Tibial artery (tissue), 4 donors: ENCODE measurements around the gene TMEM26.

ENCODE experiments used
- DNase-seq, 2 donors: peaks; one replicate each; pipeline ENCODE4 v3.0.0-alpha.2; 2019
- H3K27ac ChIP-seq, 2 donors: fragments of 200-600 bp; sonication (generic) in 1 of 2; 1 replicate in 1 of 2; 2 replicates in 1 of 2; pipeline ENCODE4 v1.5.1; 2018 to 2019; ENCODE audit warnings: mild to moderate bottlenecking in 1 of 2
- H3K27me3 ChIP-seq, 2 donors: fragments of 200-600 bp; sonication (generic) in 1 of 2; one replicate each; pipeline versions ENCODE4 v1.5.1 to v1.6.0; 2016 to 2019
- H3K36me3 ChIP-seq, 3 donors: fragments of 200-600 bp; sonication (generic) in 2 of 3; one replicate each; pipeline ENCODE4 v1.5.1; 2016 to 2019; ENCODE audit warnings: mild to moderate bottlenecking in 2 of 3
- H3K4me1 ChIP-seq, 4 donors: fragments of 200-600 bp; sonication (generic) in 2 of 4; 1 replicate in 3 of 4; 2 replicates in 1 of 4; pipeline ENCODE4 v1.5.1; 2016 to 2019
- H3K4me3 ChIP-seq, 2 donors: fragments of 200-600 bp; sonication (generic) in 1 of 2; 1 replicate in 1 of 2; 2 replicates in 1 of 2; pipeline ENCODE4 v1.5.1; 2018 to 2019; ENCODE audit warnings: mild to moderate bottlenecking in 2 of 2
- H3K9me3 ChIP-seq, 3 donors: fragments of 200-600 bp; sonication (generic) in 1 of 3; one replicate each; pipeline ENCODE4 v1.5.1; 2016 to 2019
- intact Hi-C: fragments of 100-400 bp; cut with DNase I; formaldehyde crosslinking; loops from one replicate; pipeline ENCODE4 v1.15.0; 2023; ENCODE audit warnings: low total_unique reads
- TF ChIP-seq, protein P1 (sequence below), 2 experiments: fragments of 200-600 bp in 1 of 2; fragments of 450-650 bp in 1 of 2; IDR thresholded peaks; one replicate each; pipeline ENCODE4 v1.5.1; 2017 to 2019; ENCODE audit warnings: antibody characterized with exemption in 2 of 2, mild to moderate bottlenecking in 1 of 2, moderate library complexity in 1 of 2

TMEM26 gene

DNA sequence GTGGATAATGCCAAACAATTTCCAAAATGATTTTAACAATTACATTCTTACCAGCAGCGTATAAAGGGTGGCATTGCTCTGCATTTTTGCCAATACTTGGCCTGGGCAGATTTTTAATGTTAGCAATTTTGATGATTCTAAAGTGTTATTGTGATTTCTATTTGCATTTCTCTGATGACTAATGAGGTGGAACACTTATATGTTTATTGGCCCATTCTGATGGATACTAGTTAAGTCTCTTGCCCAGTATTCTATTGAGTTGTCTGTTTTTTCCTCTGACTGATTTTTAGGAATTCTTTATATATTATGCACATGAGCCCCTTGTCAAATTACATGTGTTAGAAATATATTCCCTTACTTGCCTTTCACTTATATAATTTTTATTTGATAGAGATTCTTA lies 86.8 kb downstream of the TMEM26 start:
- intact Hi-C loops = no loop called here

DNA sequence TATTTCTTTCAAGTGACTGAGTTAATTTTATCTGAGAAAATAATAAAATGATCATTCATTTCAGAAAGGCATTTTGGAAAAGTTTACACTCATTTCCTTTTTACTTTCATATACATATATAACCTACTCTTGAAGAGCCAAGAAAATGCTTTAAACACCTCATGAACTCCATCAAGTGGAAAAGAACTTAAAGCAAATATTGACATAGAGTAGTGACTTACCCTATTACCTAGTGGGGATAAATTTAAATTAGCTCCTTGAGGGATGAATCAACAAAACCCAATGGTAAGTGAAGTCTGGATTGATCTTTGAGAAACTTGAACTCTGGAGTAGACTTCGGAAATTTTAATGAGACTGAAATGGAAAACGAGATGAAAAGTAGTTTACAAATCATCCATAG lies 88.6 kb downstream of the TMEM26 start:
- TF ChIP-seq, protein P1, sequence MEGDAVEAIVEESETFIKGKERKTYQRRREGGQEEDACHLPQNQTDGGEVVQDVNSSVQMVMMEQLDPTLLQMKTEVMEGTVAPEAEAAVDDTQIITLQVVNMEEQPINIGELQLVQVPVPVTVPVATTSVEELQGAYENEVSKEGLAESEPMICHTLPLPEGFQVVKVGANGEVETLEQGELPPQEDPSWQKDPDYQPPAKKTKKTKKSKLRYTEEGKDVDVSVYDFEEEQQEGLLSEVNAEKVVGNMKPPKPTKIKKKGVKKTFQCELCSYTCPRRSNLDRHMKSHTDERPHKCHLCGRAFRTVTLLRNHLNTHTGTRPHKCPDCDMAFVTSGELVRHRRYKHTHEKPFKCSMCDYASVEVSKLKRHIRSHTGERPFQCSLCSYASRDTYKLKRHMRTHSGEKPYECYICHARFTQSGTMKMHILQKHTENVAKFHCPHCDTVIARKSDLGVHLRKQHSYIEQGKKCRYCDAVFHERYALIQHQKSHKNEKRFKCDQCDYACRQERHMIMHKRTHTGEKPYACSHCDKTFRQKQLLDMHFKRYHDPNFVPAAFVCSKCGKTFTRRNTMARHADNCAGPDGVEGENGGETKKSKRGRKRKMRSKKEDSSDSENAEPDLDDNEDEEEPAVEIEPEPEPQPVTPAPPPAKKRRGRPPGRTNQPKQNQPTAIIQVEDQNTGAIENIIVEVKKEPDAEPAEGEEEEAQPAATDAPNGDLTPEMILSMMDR (IDR thresholded peaks at IDR 0.05) = no peak
- no peaks in the 10 kb centered on the region for H3K9me3 ChIP-seq
- intact Hi-C loops = no loop called here
- no peaks in the 10 kb centered on the region for H3K27me3 ChIP-seq
- H3K27ac ChIP-seq = no peak overlapping the region
- H3K4me3 ChIP-seq = no peak overlapping the region
- no peaks in the 10 kb centered on the region for H3K4me1 ChIP-seq
- DNase-seq = no peak
- H3K36me3 ChIP-seq = no peaks in the 10 kb centered on the region

More for the DNA sequence above, 86.8 kb downstream of the TMEM26 start:
- H3K36me3 ChIP-seq = no peaks in the 10 kb centered on the region
- H3K4me3 ChIP-seq = no peak overlapping the region
- DNase-seq = no peak
- no peak overlapping the region for H3K27ac ChIP-seq
- H3K4me1 ChIP-seq = no peaks in the 10 kb centered on the region
- H3K27me3 ChIP-seq = no peaks in the 10 kb centered on the region
- H3K9me3 ChIP-seq = no peaks in the 10 kb centered on the region
- TF ChIP-seq, protein P1 (IDR thresholded peaks at IDR 0.05) = no peak

DNA sequence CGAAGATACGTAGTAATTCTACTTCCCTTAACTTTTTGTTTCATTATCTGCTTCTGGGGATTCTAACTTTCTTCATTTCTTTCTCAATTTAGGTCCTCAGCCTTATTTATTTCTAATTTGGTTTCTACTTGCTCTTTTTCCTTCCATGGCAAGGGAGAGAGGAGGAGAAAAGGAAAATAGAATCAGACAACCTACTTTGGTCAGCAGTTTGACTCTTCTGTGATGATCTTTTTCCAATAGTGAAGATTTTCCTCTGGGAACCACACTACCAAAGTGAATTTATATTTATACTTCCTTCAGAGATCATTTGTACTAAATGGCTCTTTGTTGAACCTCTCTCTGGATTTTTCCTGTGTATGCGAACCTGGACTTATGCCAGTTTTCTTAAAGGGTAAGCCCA lies 90.2 kb downstream of the TMEM26 start:
- TF ChIP-seq, protein P1 (IDR thresholded peaks at IDR 0.05) = no peak
- DNase-seq = no peak
- H3K9me3 ChIP-seq = no peaks in the 10 kb centered on the region
- H3K4me1 ChIP-seq = no peaks in the 10 kb centered on the region
- no peak overlapping the region for H3K27ac ChIP-seq
- H3K27me3 ChIP-seq = no peaks in the 10 kb centered on the region
- intact Hi-C loops = no loop called here
- no peaks in the 10 kb centered on the region for H3K36me3 ChIP-seq
- no peak overlapping the region for H3K4me3 ChIP-seq

DNA sequence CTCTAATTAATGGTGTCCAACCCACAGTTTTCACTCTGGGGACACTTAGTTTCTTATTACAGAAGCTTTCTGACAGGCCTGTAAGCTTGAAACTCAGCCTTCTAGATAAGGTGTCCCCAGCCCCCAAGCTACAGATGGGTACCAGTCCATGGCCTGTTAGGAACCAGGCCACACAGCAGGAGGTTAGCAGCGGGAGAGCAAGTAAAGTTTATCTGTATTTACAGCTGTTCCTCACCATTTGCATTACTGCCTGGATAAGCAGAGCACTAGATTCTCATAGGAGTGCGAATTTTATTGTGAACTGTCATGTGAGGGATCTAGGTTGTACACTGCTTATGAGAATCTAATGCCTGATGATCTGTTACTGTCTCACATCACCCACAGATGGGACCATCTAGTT lies 93.7 kb downstream of the TMEM26 start:
- intact Hi-C loops = no loop called here
- TF ChIP-seq, protein P1 (IDR thresholded peaks at IDR 0.05) = no peak

DNA sequence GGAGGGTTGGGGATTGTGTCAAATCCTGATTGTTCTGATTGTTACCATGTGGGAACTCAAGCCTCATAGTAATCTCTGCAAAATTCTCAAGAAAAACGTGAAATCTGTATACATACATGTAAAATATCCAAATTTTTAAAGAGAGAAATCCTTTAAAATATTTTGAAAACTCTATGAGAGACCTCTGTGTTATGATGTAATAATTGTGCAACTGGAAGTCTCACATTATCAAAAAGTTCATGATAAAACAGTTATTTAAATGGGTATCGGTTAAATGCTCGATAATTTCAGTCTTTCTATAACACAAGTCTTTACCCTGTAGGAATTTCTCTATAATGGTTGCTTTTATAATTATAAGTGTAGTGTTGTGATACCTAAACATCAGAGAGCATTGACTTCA lies 95.5 kb downstream of the TMEM26 start:
- Histone ChIP-seq H3K27ac (no peak overlapping the region), H3K4me1 (no peaks in the 10 kb centered on the region), H3K4me3 (no peak overlapping the region), H3K36me3 (no peaks in the 10 kb centered on the region), H3K27me3 (no peaks in the 10 kb centered on the region), H3K9me3 (no peaks in the 10 kb centered on the region)
- TF ChIP-seq, protein P1 (IDR thresholded peaks at IDR 0.05) = no peak
- no peak for DNase-seq
- intact Hi-C loops = no loop called here

More for the DNA sequence above, 93.7 kb downstream of the TMEM26 start:
- no peak overlapping the region for H3K4me3 ChIP-seq
- no peaks in the 10 kb centered on the region for H3K27me3 ChIP-seq
- DNase-seq = no peak
- H3K36me3 ChIP-seq = no peaks in the 10 kb centered on the region
- no peaks in the 10 kb centered on the region for H3K9me3 ChIP-seq
- no peaks in the 10 kb centered on the region for H3K4me1 ChIP-seq
- H3K27ac ChIP-seq = no peak overlapping the region
